Body of pancreas (tissue), 4 donors: ENCODE measurements around the gene SLC35G6. TPM values are rescaled to one million over a fixed set of nuclear protein-coding genes. Genes with fewer than 3 reads are reported as not detected.
"Not testable (repeated sequence)": the region's sequence is repeated elsewhere in the genome, so short reads cannot be mapped to it uniquely, and the experiment has no call there.

Source experiments
- ATAC-seq: fragments of 150-250 bp; one replicate; pipeline ENCODE4 v1.9.1; 2016
- DNase-seq, 4 donors: peaks; one replicate each; pipeline ENCODE4 v3.0.0-alpha.2; 2019
- H3K27ac ChIP-seq, 4 donors: fragments of 200-600 bp; sonication (generic); 1 replicate in 3 of 4; 2 replicates in 1 of 4; pipeline versions ENCODE4 v1.5.1 to v1.6.1; 2016 to 2019; ENCODE audit warnings: mild to moderate bottlenecking in 1 of 4, mixed read lengths in 1 of 4, moderate library complexity in 1 of 4
- H3K27me3 ChIP-seq, 2 donors: fragments of 200-600 bp; sonication (generic); one replicate each; pipeline ENCODE4 v1.6.0; 2016; ENCODE audit warnings: mild to moderate bottlenecking in 1 of 2
- H3K36me3 ChIP-seq, 2 donors: fragments of 200-600 bp; sonication (generic); replicated peaks in 1 of 2; 2 replicates each; pipeline ENCODE4 v1.5.1; 2016; ENCODE audit warnings: low read depth in 2 of 2; ENCODE audit not compliant: insufficient read depth in 1 of 2
- H3K4me1 ChIP-seq: fragments of 200-600 bp; sonication (generic); one replicate; pipeline ENCODE4 v1.6.0; 2016
- H3K4me3 ChIP-seq, 2 donors: fragments of 200-600 bp; sonication (generic); 1 replicate in 1 of 2; 2 replicates in 1 of 2; pipeline ENCODE4 v1.5.1; 2016 to 2019
- H3K9me3 ChIP-seq, 3 donors: fragments of 200-600 bp; sonication (generic); 1 replicate in 2 of 3; 2 replicates in 1 of 3; pipeline ENCODE4 v1.5.1; 2016
- CTCF ChIP-seq, 7 experiments: fragments of 450-650 bp in 4 of 7; fragments of 200-600 bp in 3 of 7; sonication (generic) in 3 of 7; IDR thresholded peaks; one replicate each; pipeline ENCODE4 v1.5.1; 2016 to 2019; ENCODE audit warnings: antibody characterized with exemption in 7 of 7
- POLR2A ChIP-seq, 3 donors: fragments of 450-650 bp; IDR thresholded peaks; one replicate each; pipeline ENCODE4 v1.6.1; 2016; ENCODE audit warnings: antibody characterized with exemption in 3 of 3, mild to moderate bottlenecking in 2 of 3
- WGBS, 2 donors: methylation state at CpG; one replicate each; pipeline ENCODE4 v1.1.5; 2017; 5-methylcytosine and 5-hydroxymethylcytosine counted together
- intact Hi-C: fragments of 100-400 bp; cut with DNase I; formaldehyde crosslinking; loops from one replicate; pipeline ENCODE4 v1.15.1; 2023
- total RNA-seq, 2 donors: library from RNA; depleted of rRNA; stranded (reverse); fragments of >200 nt; gene quantifications; one replicate each; pipeline ENCODE4 v1.1.0, GENCODE V29; 2016

SLC35G6 gene
- total RNA-seq: not detected

DNA sequence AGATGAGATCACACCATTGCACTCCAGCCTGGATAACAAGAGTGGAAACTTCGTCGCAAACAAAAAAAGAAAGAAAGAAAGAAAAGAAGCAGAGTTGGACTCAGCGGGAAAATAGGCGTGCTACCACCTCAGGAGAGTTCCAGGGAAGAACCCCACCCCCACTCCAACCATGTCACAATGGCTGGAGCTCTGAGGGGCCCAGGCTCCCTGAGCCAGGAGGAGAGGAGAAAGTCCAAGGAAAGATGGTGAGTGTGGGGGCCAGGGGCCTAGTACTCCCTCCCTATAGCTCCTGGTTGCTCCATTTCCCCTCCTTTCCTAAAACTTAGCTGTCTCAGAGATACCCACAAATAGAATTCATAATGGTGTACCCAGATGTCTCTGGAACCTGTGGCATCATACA is at the start of gene SLC35G6:
SLC35G6 (plus strand) TSS at position 172 of the 400 bp plus-strand sequence; CDS start at position 243, 71 bp downstream.
- H3K27me3 ChIP-seq, H3K4me3 ChIP-seq, intact Hi-C loops, ATAC-seq, DNase-seq, H3K36me3 ChIP-seq, H3K9me3 ChIP-seq: not testable (repeated sequence)
- 91 to 94% methylated on average over 4 of the region's 4 CpGs for WGBS, 2 donors
- peak within 1 kb of the TSS; percentile 99 to 100 (median 99) for H3K27ac ChIP-seq
- peaks cover 49% of the 10 kb centered on the region for H3K4me1 ChIP-seq

GRCh38 chr17:7432296-7432695 is 49.0 kb upstream of the SLC35G6 start:
- H3K4me3 ChIP-seq: no peak overlapping the region
- H3K9me3 ChIP-seq: no peaks in the 10 kb centered on the region
- no peak for TF ChIP-seq CTCF (IDR thresholded peaks at IDR 0.05)
- no peak for TF ChIP-seq POLR2A (IDR thresholded peaks at IDR 0.05)
- DNase-seq: no peak
- no peaks in the 10 kb centered on the region for H3K27me3 ChIP-seq
- H3K36me3 ChIP-seq: no peaks in the 10 kb centered on the region
- H3K27ac ChIP-seq: no peak overlapping the region
- peaks cover 19% of the 10 kb centered on the region for H3K4me1 ChIP-seq
- WGBS, 2 donors: 88 to 90% methylated on average over 11 of the region's 11 CpGs
- intact Hi-C loops: no loop called here
- ATAC-seq: no peak

- Histone ChIP-seq H3K4me3 (peak overlapping the region; percentile 25 to 32), H3K9me3 (no peaks in the 10 kb centered on the region), H3K27ac (peak overlapping the region; percentile 80 to 94 (median 90)), H3K36me3 (no peaks in the 10 kb centered on the region), H3K27me3 (no peaks in the 10 kb centered on the region), H3K4me1 (peaks cover 48% of the 10 kb centered on the region)
- intact Hi-C loops: no loop called here
- ATAC-seq (peak; percentile 9), DNase-seq (peak; percentile 56 to 62 (median 57))
- TF ChIP-seq CTCF (IDR thresholded peaks at IDR 0.05) (peak in 2 of 7 experiments; percentile 3 to 27), POLR2A (IDR thresholded peaks at IDR 0.05) (peak in 2 of 3 donors; percentile 8 to 32)
- WGBS, 2 donors: 5 to 7% methylated on average over 8 to 46 of the region's 49 CpGs
Measured at GRCh38 chr17:7435676-7436555, 45.3 kb upstream of the SLC35G6 start.

DNA sequence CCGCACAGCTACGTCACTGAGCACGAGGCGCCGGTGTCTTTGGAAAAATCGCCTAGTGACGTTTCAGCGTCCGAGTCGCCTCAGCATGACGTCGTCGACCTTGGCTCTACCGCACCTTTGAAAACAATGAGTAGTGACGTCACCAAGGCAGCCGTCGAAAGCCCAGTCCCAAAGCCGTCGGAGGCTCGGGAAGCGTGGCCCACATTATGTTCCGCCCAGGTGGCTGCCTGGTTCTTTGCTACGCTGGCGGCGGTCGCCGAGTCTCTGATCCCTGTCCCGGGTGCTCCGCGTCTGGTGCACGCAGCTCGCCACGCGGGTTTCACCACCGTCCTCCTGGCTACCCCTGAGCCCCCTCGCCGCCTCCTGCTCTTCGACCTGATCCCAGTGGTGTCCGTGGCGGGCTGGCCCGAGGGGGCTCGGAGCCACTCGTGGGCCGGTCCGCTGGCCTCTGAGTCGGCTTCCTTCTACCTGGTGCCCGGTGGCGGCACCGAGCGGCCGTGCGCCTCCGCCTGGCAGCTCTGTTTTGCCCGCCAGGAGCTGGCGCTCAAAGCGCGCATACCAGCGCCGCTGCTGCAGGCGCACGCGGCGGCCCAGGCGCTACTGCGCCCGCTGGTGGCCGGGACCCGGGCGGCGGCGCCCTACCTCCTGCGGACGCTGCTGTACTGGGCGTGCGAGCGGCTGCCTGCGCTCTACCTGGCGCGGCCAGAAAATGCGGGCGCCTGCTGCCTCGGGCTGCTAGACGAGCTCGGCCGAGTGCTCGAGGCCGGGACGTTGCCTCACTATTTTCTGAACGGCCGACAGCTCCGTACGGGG is 44.5 kb upstream of the SLC35G6 start:
- H3K27me3 ChIP-seq: no peaks in the 10 kb centered on the region
- H3K27ac ChIP-seq: peak overlapping the region; percentile 80 to 94 (median 90)
- ATAC-seq: peak; percentile 75
- intact Hi-C loops: no loop called here
- H3K4me1 ChIP-seq: peaks cover 49% of the 10 kb centered on the region
- no peaks in the 10 kb centered on the region for H3K36me3 ChIP-seq
- no peak overlapping the region for H3K4me3 ChIP-seq
- H3K9me3 ChIP-seq: no peaks in the 10 kb centered on the region
- TF ChIP-seq CTCF (IDR thresholded peaks at IDR 0.05) (peak; percentile 82 to 99 (median 91)), POLR2A (IDR thresholded peaks at IDR 0.05) (peak; percentile 72 to 90 (median 89))
- peak; percentile 90 to 93 (median 91) for DNase-seq
- WGBS, 2 donors: 5 to 44% methylated on average over 4 to 92 of the region's 92 CpGs

GRCh38 chr17:7437369-7437863 is 43.8 kb upstream of the SLC35G6 start:
- Histone ChIP-seq H3K4me1 (peaks cover 49% of the 10 kb centered on the region), H3K36me3 (no peaks in the 10 kb centered on the region), H3K4me3 (no peak overlapping the region), H3K27me3 (no peaks in the 10 kb centered on the region), H3K9me3 (no peaks in the 10 kb centered on the region), H3K27ac (peak overlapping the region; percentile 80 to 94 (median 90))
- 25 to 72% methylated on average over 8 to 27 of the region's 31 CpGs for WGBS, 2 donors
- no peak for ATAC-seq
- intact Hi-C loops: no loop called here
- no peak for TF ChIP-seq POLR2A (IDR thresholded peaks at IDR 0.05)
- TF ChIP-seq CTCF (IDR thresholded peaks at IDR 0.05): no peak
- DNase-seq: no peak
